Neural cell (in vitro differentiated cells): ENCODE results near the gene MYEOV.

Experiments used
- EP300 ChIP-seq: fragments of 450-650 bp; conservative IDR thresholded peaks from 2 replicates; pipeline ENCODE4 v1.6.1; 2014; ENCODE audit warnings: antibody characterized with exemption, mild to moderate bottlenecking, moderate library complexity; ENCODE audit not compliant: poor library complexity, severe bottlenecking
- EZH2 ChIP-seq: fragments of 200-600, 300-800 bp; shearing (Covaris generic), sonication (generic); IDR thresholded peaks from 2 replicates; pipeline ENCODE4 v1.6.1; 2014; ENCODE audit warnings: antibody characterized with exemption, low read length, borderline replicate concordance, mild to moderate bottlenecking; ENCODE audit not compliant: insufficient read depth, poor library complexity, severe bottlenecking
- MXI1 ChIP-seq: fragments of 450-650 bp; conservative IDR thresholded peaks from 2 replicates; pipeline ENCODE4 v1.6.1; 2014; ENCODE audit warnings: antibody characterized with exemption, mild to moderate bottlenecking; ENCODE audit not compliant: poor library complexity, severe bottlenecking
- POLR2AphosphoS5 ChIP-seq: IDR thresholded peaks from 2 replicates; pipeline ENCODE4 v1.6.1; 2012
- RAD21 ChIP-seq: fragments of 450-650 bp; conservative IDR thresholded peaks from 2 replicates; pipeline ENCODE4 v1.6.1; 2014; ENCODE audit warnings: antibody characterized with exemption, mild to moderate bottlenecking, moderate library complexity
- SMC3 ChIP-seq: fragments of 450-650 bp; conservative IDR thresholded peaks from 2 replicates; pipeline ENCODE4 v1.6.1; 2014; ENCODE audit warnings: antibody characterized with exemption, mild to moderate bottlenecking, moderate library complexity; ENCODE audit not compliant: poor library complexity
- TAF1 ChIP-seq: IDR thresholded peaks from 2 replicates; pipeline ENCODE4 v1.6.1; 2012; ENCODE audit warnings: low read depth
- TF ChIP-seq, protein P1 (sequence below): fragments of 450-650 bp; IDR thresholded peaks from 2 replicates; pipeline ENCODE4 v1.5.1; 2014; ENCODE audit warnings: antibody characterized with exemption, mild to moderate bottlenecking, moderate library complexity; ENCODE audit not compliant: poor library complexity, severe bottlenecking
- TF ChIP-seq, protein P2 (sequence below): IDR thresholded peaks from 2 replicates; pipeline ENCODE4 v1.6.1; 2012; ENCODE audit warnings: borderline replicate concordance

DNA sequence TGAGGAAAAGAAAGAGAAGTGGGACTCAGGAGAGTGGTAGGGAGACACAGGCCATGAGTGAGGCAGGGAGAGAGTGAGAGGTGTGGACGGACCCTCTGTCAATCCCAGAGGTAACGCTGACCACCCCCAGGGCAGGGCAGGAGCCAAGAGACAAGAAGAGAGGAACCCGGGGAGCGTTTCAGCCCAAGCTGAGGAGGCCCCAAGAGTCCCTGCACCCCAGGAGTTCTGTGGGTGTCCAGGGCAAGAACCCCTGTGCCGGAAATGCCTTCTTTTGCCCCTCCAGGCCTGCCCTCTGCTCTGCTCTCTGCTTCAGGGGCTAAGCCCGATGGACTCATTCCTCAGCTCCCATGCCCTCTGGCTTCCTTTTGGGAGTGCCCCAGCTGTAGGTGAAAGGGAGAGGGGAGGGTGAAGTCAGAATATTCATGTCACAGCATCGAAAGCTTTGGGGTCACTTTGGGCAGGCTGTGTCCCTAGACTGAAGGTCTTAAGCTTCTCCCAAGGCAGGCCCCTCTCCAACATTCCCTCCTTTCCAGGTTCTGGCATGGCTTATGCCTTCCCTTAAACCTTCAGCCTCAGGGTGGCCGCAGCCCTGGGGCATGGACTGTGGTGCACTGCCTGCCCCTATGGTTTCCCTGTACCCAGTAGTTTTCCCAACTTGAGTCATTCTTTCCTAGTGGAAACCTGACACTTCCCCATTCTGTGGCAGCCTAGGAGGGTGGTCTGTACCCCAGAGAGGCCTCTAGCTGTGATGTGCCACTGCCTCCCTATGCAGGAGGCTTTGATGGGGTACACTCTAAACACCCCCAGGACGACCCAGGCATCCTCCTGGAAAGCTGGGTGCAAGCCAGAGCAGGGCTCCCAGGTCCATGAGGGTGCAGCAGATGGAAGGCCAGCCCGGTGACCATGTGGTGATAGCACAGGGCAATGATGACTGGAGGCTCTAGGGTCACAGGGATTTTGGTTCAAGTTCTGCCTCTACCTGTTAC, 27.1 kb downstream of the MYEOV start:
- TF ChIP-seq RAD21: no peak
- TF ChIP-seq, protein P1, sequence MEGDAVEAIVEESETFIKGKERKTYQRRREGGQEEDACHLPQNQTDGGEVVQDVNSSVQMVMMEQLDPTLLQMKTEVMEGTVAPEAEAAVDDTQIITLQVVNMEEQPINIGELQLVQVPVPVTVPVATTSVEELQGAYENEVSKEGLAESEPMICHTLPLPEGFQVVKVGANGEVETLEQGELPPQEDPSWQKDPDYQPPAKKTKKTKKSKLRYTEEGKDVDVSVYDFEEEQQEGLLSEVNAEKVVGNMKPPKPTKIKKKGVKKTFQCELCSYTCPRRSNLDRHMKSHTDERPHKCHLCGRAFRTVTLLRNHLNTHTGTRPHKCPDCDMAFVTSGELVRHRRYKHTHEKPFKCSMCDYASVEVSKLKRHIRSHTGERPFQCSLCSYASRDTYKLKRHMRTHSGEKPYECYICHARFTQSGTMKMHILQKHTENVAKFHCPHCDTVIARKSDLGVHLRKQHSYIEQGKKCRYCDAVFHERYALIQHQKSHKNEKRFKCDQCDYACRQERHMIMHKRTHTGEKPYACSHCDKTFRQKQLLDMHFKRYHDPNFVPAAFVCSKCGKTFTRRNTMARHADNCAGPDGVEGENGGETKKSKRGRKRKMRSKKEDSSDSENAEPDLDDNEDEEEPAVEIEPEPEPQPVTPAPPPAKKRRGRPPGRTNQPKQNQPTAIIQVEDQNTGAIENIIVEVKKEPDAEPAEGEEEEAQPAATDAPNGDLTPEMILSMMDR: no peak
- TF ChIP-seq, protein P2, sequence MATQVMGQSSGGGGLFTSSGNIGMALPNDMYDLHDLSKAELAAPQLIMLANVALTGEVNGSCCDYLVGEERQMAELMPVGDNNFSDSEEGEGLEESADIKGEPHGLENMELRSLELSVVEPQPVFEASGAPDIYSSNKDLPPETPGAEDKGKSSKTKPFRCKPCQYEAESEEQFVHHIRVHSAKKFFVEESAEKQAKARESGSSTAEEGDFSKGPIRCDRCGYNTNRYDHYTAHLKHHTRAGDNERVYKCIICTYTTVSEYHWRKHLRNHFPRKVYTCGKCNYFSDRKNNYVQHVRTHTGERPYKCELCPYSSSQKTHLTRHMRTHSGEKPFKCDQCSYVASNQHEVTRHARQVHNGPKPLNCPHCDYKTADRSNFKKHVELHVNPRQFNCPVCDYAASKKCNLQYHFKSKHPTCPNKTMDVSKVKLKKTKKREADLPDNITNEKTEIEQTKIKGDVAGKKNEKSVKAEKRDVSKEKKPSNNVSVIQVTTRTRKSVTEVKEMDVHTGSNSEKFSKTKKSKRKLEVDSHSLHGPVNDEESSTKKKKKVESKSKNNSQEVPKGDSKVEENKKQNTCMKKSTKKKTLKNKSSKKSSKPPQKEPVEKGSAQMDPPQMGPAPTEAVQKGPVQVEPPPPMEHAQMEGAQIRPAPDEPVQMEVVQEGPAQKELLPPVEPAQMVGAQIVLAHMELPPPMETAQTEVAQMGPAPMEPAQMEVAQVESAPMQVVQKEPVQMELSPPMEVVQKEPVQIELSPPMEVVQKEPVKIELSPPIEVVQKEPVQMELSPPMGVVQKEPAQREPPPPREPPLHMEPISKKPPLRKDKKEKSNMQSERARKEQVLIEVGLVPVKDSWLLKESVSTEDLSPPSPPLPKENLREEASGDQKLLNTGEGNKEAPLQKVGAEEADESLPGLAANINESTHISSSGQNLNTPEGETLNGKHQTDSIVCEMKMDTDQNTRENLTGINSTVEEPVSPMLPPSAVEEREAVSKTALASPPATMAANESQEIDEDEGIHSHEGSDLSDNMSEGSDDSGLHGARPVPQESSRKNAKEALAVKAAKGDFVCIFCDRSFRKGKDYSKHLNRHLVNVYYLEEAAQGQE: no peak
- no peak for TF ChIP-seq POLR2AphosphoS5
- TF ChIP-seq EP300: no peak
- TF ChIP-seq SMC3: no peak
- TF ChIP-seq EZH2: no peak
- TF ChIP-seq MXI1: no peak
- no peak for TF ChIP-seq TAF1
